ENCODE data around the gene NTM.

DNA sequence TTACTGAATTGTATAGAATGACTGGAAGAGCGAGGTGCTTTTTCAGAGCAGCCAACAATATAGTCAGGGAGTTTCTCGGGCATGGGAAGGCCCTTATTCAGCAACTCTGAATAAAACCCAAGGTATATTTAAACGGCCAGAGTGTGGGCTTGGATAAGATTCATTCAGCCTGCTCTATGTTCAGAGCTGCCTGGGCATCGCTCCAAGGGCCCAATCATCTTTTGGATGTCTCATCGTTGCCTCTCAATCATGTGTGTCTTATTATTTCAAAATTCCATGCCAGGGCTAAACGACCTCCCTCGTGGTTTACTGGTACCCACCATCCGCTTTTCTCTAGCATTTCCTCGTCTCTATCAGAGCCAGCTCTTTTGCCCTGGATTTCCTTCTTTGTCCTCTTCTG lies 19.5 kb upstream of the NTM start:
- no peak for TF ChIP-seq EZH2phosphoT487 (IDR thresholded peaks at IDR 0.05; ENCODE audit: borderline replicate concordance)
- TF ChIP-seq, protein P1, sequence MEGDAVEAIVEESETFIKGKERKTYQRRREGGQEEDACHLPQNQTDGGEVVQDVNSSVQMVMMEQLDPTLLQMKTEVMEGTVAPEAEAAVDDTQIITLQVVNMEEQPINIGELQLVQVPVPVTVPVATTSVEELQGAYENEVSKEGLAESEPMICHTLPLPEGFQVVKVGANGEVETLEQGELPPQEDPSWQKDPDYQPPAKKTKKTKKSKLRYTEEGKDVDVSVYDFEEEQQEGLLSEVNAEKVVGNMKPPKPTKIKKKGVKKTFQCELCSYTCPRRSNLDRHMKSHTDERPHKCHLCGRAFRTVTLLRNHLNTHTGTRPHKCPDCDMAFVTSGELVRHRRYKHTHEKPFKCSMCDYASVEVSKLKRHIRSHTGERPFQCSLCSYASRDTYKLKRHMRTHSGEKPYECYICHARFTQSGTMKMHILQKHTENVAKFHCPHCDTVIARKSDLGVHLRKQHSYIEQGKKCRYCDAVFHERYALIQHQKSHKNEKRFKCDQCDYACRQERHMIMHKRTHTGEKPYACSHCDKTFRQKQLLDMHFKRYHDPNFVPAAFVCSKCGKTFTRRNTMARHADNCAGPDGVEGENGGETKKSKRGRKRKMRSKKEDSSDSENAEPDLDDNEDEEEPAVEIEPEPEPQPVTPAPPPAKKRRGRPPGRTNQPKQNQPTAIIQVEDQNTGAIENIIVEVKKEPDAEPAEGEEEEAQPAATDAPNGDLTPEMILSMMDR (IDR thresholded peaks at IDR 0.05 in 2 of 3, conservative IDR thresholded peaks at IDR 0.05 in 1 of 3; ENCODE audit: borderline replicate concordance in 1 of 3, insufficient read depth in 1 of 3, low read depth in 2 of 3, low read length in 2 of 3) = no peak
- TF ChIP-seq, protein P2, sequence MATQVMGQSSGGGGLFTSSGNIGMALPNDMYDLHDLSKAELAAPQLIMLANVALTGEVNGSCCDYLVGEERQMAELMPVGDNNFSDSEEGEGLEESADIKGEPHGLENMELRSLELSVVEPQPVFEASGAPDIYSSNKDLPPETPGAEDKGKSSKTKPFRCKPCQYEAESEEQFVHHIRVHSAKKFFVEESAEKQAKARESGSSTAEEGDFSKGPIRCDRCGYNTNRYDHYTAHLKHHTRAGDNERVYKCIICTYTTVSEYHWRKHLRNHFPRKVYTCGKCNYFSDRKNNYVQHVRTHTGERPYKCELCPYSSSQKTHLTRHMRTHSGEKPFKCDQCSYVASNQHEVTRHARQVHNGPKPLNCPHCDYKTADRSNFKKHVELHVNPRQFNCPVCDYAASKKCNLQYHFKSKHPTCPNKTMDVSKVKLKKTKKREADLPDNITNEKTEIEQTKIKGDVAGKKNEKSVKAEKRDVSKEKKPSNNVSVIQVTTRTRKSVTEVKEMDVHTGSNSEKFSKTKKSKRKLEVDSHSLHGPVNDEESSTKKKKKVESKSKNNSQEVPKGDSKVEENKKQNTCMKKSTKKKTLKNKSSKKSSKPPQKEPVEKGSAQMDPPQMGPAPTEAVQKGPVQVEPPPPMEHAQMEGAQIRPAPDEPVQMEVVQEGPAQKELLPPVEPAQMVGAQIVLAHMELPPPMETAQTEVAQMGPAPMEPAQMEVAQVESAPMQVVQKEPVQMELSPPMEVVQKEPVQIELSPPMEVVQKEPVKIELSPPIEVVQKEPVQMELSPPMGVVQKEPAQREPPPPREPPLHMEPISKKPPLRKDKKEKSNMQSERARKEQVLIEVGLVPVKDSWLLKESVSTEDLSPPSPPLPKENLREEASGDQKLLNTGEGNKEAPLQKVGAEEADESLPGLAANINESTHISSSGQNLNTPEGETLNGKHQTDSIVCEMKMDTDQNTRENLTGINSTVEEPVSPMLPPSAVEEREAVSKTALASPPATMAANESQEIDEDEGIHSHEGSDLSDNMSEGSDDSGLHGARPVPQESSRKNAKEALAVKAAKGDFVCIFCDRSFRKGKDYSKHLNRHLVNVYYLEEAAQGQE (IDR thresholded peaks at IDR 0.05; ENCODE audit: low read depth) = no peak
- no peak for TF ChIP-seq POLR2A (IDR thresholded peaks at IDR 0.05; ENCODE audit: borderline replicate concordance, extremely low read depth, insufficient read depth, insufficient read length)
- no peak for TF ChIP-seq SRF (IDR thresholded peaks at IDR 0.05; ENCODE audit: low read depth)
- TF ChIP-seq ZNF274 (IDR thresholded peaks at IDR 0.05; ENCODE audit: low read depth, low read length) = no peak
- no peak for TF ChIP-seq SP1 (IDR thresholded peaks at IDR 0.05; ENCODE audit: low read depth)
- no peak for TF ChIP-seq CEBPB (IDR thresholded peaks at IDR 0.05; ENCODE audit: low read depth)

Data from HCT116 (cell line).